Body of pancreas (tissue), 4 donors: ENCODE results near the gene UBASH3A. TPM values are rescaled to one million over a fixed set of nuclear protein-coding genes. Genes with fewer than 3 reads are reported as not detected.

Experiments used
- ATAC-seq: fragments of 150-250 bp; one replicate; pipeline ENCODE4 v1.9.1; 2016
- DNase-seq, 4 donors: peaks; one replicate each; pipeline ENCODE4 v3.0.0-alpha.2; 2019
- H3K27ac ChIP-seq, 4 donors: fragments of 200-600 bp; sonication (generic); 1 replicate in 3 of 4; 2 replicates in 1 of 4; pipeline versions ENCODE4 v1.5.1 to v1.6.1; 2016 to 2019; ENCODE audit warnings: mild to moderate bottlenecking in 1 of 4, mixed read lengths in 1 of 4, moderate library complexity in 1 of 4
- H3K27me3 ChIP-seq, 2 donors: fragments of 200-600 bp; sonication (generic); one replicate each; pipeline ENCODE4 v1.6.0; 2016; ENCODE audit warnings: mild to moderate bottlenecking in 1 of 2
- H3K36me3 ChIP-seq, 2 donors: fragments of 200-600 bp; sonication (generic); replicated peaks in 1 of 2; 2 replicates each; pipeline ENCODE4 v1.5.1; 2016; ENCODE audit warnings: low read depth in 2 of 2; ENCODE audit not compliant: insufficient read depth in 1 of 2
- H3K4me1 ChIP-seq: fragments of 200-600 bp; sonication (generic); one replicate; pipeline ENCODE4 v1.6.0; 2016
- H3K4me3 ChIP-seq, 2 donors: fragments of 200-600 bp; sonication (generic); 1 replicate in 1 of 2; 2 replicates in 1 of 2; pipeline ENCODE4 v1.5.1; 2016 to 2019
- H3K9me3 ChIP-seq, 3 donors: fragments of 200-600 bp; sonication (generic); 1 replicate in 2 of 3; 2 replicates in 1 of 3; pipeline ENCODE4 v1.5.1; 2016
- POLR2A ChIP-seq, 3 donors: fragments of 450-650 bp; IDR thresholded peaks; one replicate each; pipeline ENCODE4 v1.6.1; 2016; ENCODE audit warnings: antibody characterized with exemption in 3 of 3, mild to moderate bottlenecking in 2 of 3
- WGBS, 2 donors: methylation state at CpG; one replicate each; pipeline ENCODE4 v1.1.5; 2017; 5-methylcytosine and 5-hydroxymethylcytosine counted together
- intact Hi-C: fragments of 100-400 bp; cut with DNase I; formaldehyde crosslinking; loops from one replicate; pipeline ENCODE4 v1.15.1; 2023
- total RNA-seq, 2 donors: library from RNA; depleted of rRNA; stranded (reverse); fragments of >200 nt; gene quantifications; one replicate each; pipeline ENCODE4 v1.1.0, GENCODE V29; 2016
- TF ChIP-seq, protein P1 (sequence below), 7 experiments: fragments of 450-650 bp in 4 of 7; fragments of 200-600 bp in 3 of 7; sonication (generic) in 3 of 7; IDR thresholded peaks; one replicate each; pipeline ENCODE4 v1.5.1; 2016 to 2019; ENCODE audit warnings: antibody characterized with exemption in 7 of 7

The UBASH3A gene
- total RNA-seq, 2 donors from 2014 or later: 0.26 TPM; not detected in 1

GRCh38 chr21:42427809-42428419 lies 24.2 kb downstream of the UBASH3A start:
- intact Hi-C loops: no loop called here
- DNase-seq: no peak
- Histone ChIP-seq H3K4me3 (no peak overlapping the region), H3K27me3 (no peaks in the 10 kb centered on the region), H3K27ac (no peak overlapping the region), H3K36me3 (no peaks in the 10 kb centered on the region), H3K9me3 (no peaks in the 10 kb centered on the region), H3K4me1 (no peaks in the 10 kb centered on the region)
- ATAC-seq: no peak
- 60 to 76% methylated on average over 10 of the region's 10 CpGs for WGBS, 2 donors
- TF ChIP-seq POLR2A (IDR thresholded peaks at IDR 0.05): no peak
- TF ChIP-seq, protein P1, sequence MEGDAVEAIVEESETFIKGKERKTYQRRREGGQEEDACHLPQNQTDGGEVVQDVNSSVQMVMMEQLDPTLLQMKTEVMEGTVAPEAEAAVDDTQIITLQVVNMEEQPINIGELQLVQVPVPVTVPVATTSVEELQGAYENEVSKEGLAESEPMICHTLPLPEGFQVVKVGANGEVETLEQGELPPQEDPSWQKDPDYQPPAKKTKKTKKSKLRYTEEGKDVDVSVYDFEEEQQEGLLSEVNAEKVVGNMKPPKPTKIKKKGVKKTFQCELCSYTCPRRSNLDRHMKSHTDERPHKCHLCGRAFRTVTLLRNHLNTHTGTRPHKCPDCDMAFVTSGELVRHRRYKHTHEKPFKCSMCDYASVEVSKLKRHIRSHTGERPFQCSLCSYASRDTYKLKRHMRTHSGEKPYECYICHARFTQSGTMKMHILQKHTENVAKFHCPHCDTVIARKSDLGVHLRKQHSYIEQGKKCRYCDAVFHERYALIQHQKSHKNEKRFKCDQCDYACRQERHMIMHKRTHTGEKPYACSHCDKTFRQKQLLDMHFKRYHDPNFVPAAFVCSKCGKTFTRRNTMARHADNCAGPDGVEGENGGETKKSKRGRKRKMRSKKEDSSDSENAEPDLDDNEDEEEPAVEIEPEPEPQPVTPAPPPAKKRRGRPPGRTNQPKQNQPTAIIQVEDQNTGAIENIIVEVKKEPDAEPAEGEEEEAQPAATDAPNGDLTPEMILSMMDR (IDR thresholded peaks at IDR 0.05): no peak

GRCh38 chr21:42429021-42429420 lies 25.3 kb downstream of the UBASH3A start:
- 91 to 100% methylated on average over 1 of the region's 1 CpG for WGBS, 2 donors
- Histone ChIP-seq H3K27ac (no peak overlapping the region), H3K27me3 (no peaks in the 10 kb centered on the region), H3K9me3 (no peaks in the 10 kb centered on the region), H3K4me3 (no peak overlapping the region), H3K36me3 (no peaks in the 10 kb centered on the region), H3K4me1 (no peaks in the 10 kb centered on the region)
- no peak for ATAC-seq
- no peak for TF ChIP-seq POLR2A (IDR thresholded peaks at IDR 0.05)
- TF ChIP-seq, protein P1 (IDR thresholded peaks at IDR 0.05): no peak
- intact Hi-C loops: no loop called here
- DNase-seq: no peak

DNA sequence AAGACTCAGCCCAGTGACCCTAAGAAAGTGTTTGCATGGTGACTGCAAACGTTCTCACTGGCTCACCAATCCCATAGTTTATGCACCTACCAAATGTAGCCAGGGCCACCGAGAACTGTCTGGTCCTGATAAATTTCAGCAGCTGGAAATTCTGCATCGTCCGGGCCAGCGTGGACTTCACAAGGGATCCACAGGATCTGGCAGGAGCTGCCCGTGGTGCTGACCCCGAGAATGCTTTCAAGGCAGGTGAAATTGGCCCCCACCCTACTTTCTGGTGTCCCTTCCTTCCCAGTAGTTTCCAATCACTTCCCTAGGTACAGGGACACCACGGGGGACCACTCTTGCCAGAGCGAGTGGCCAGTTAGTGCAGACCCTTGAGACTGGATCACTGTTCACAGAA lies 26.2 kb downstream of the UBASH3A start:
- 39 to 46% methylated on average over 8 to 9 of the region's 9 CpGs for WGBS, 2 donors
- no peak for TF ChIP-seq POLR2A (IDR thresholded peaks at IDR 0.05)
- TF ChIP-seq, protein P1 (IDR thresholded peaks at IDR 0.05): no peak
- no peaks in the 10 kb centered on the region for H3K27me3 ChIP-seq
- no peak overlapping the region for H3K4me3 ChIP-seq
- intact Hi-C loops: no loop called here
- ATAC-seq: no peak
- H3K27ac ChIP-seq: no peak overlapping the region
- DNase-seq: no peak
- H3K4me1 ChIP-seq: no peaks in the 10 kb centered on the region
- no peaks in the 10 kb centered on the region for H3K36me3 ChIP-seq
- H3K9me3 ChIP-seq: no peaks in the 10 kb centered on the region

- Histone ChIP-seq H3K27ac (no peak overlapping the region), H3K36me3 (no peaks in the 10 kb centered on the region), H3K4me3 (no peak overlapping the region), H3K4me1 (no peaks in the 10 kb centered on the region), H3K9me3 (no peaks in the 10 kb centered on the region), H3K27me3 (no peaks in the 10 kb centered on the region)
- ATAC-seq (no peak), DNase-seq (no peak)
- TF ChIP-seq, protein P1 (IDR thresholded peaks at IDR 0.05): no peak
- no peak for TF ChIP-seq POLR2A (IDR thresholded peaks at IDR 0.05)
- intact Hi-C loops: no loop called here
- 80 to 82% methylated on average over 6 of the region's 6 CpGs for WGBS, 2 donors
Measured at GRCh38 chr21:42430521-42430920, 26.8 kb downstream of the UBASH3A start.

DNA sequence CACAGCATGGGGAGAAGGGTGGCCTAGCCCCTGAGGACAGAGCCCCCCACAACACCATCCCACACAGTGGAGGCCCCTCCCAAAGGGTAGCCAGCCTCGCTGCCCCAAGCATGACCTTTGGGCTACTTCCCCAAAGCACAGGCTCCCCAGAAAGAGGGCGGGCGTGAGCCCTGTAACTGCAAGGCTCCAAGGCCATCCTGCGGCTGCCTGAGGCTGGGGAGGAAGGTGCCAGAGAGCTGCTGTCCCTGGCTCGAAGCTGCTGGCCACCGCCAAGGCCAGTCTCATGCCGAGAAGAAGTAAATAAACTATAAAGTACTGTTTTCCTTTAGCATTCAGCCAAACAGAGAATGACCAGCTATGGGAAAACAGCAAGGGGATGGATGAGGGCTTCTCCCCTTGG lies 27.5 kb downstream of the UBASH3A start:
- intact Hi-C loops: no loop called here
- TF ChIP-seq, protein P1 (IDR thresholded peaks at IDR 0.05): no peak
- no peak for TF ChIP-seq POLR2A (IDR thresholded peaks at IDR 0.05)
- no peaks in the 10 kb centered on the region for H3K27me3 ChIP-seq
- H3K27ac ChIP-seq: no peak overlapping the region
- H3K9me3 ChIP-seq: no peaks in the 10 kb centered on the region
- DNase-seq (peak in 2 of 4 donors; percentile 38 to 45), ATAC-seq (peak; percentile 13)
- 34 to 50% methylated on average over 1 to 7 of the region's 7 CpGs for WGBS, 2 donors
- no peaks in the 10 kb centered on the region for H3K4me1 ChIP-seq
- no peaks in the 10 kb centered on the region for H3K36me3 ChIP-seq
- H3K4me3 ChIP-seq: no peak overlapping the region
